Renal cortex interstitium (tissue), 11 donors: ENCODE measurements around the gene FOXL1. TPM values are rescaled to one million over a fixed set of nuclear protein-coding genes. Genes with fewer than 3 reads are reported as not detected.

Source experiments
- DNase-seq, 11 donors: peaks; one replicate each; pipeline ENCODE4 v3.0.0-alpha.2; 2013; ENCODE audit warnings: low read depth in 9 of 11, low spot score in 4 of 11; ENCODE audit errors: extremely low read depth in 1 of 11
- polyA plus RNA-seq, 3 donors: library from polyadenylated mRNA; unstranded; fragments of 120-200 nt; gene quantifications; one replicate each; pipeline ENCODE4 v1.2.1, GENCODE V29; 2013; ENCODE audit not compliant: insufficient read length in 3 of 3

Gene FOXL1
- polyA plus RNA-seq, 3 donors, result 11.3 to 17.8 (median 16.1) TPM

DNA sequence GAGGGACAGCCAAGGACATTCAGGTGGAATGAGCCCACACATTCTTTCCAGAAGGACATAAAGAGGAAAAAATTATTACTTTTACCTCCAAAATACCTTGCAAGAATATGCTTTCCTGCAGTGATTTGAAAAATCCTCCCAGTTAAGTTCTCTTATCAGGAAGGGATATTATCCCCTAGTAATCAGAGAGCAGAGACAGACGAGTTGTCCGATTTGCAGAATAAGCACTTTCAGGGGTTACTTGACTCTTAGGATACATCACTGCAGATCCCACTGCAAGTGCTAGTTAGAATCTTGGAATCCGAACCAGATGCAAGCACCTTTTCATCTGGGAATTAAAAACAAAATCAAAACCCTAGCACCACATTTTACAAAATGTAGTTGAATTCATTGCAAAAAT is 33.6 kb downstream of the FOXL1 start:
- DNase-seq, result no peak

DNA sequence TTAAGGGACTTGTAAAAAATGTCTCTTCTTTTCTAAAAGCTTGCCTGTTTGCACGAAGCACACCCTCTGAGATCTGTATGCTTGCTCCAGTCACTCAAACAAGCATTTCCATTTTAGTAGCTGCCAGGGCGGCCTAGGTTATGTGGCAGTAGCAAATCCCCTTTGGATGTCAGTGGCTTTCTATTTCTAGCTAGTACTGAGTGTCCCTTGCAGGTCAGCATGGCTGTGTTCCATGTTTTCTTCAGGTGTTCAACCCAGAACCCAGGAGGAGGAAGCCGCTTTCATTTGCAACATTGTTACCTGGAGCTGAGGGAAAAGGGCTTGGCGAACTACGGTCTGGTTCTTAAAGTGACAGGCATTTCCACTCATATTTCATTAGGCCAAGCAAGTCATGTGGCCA is 36.4 kb downstream of the FOXL1 start:
- no peak for DNase-seq

DNA sequence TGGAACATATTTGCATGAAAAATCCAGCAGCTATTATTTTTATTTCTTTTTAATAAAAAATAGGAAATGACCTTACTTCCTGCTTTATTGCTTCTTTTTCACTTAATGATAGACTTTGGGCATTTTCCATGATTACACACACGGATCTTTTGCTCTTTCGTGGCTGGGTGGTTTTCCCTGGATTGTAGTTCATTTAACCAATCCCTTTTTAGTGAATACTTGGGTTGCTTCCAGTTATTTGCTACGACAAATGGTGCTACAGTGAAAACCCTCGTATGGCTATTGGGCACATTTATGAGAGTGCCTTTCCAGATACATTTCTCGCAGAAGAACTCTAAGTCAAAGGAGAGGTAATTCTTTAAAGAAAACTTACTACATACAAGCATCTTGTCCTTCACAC is 38.6 kb downstream of the FOXL1 start:
- no peak for DNase-seq

DNA sequence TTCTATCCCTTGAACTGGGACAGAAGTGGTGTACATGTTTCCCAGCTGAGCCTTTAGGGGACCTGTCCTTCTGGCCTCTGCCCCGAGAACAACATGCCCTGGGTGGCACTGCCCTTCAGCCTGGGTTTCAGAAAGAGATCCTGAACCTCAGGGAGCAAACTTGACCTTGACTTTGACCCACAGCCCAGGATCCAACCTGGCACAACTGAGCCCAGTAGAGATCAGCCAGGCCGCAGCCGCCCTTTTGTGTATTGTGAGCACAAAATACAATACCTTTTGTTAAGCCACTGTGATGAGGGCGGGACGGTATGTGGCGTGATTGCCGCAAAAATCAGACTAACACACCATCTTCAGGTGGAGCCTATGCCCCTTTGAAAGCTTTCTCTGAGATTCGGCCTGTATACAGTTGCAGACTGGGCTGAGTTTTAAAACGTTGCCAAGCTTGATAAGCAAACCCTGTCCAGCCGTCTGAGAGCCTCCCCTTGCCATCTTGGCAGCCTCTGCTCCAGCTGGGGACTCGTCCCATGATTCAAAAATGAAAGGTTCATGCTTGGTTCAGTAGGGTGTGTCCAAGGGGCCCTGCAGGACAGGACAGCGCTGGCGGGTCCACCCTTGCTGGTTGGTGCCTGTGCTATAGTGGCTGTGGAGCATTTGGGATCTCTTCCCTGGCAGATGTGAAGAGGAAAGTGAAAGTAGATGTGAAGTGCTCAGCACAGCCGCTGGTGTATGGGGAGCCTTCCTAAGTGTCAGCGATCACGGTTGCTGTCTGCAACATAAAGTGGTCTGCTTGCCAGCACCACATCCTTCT is 40.3 kb downstream of the FOXL1 start:
- DNase-seq, result no peak

DNA sequence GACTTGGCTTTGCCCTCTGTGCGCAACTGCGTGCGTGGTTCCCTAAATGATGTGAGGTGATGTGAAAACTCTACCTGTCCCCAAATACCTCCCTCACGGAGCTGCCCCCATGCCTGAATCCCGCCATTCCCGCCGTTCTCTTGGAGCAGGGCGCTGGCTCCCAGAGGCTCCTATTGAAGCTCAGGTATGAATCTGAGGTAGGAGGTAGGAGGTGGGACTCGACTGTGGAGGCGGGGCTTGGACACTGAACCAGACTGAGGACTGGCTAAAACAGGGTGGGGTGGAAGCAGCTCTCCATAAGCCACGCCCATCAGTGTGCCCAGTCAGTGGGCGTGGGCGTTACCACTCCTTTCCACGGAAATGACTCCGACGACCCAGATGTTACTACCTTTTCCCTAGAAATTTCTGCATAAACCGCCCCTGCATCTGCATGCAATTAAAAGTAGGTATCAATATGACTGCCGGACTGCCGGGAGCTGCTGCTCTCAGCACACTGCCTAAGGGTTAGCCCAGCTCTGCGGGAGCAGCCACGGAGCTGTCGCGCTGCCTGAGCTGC is 41.0 kb downstream of the FOXL1 start:
- no peak for DNase-seq

DNA sequence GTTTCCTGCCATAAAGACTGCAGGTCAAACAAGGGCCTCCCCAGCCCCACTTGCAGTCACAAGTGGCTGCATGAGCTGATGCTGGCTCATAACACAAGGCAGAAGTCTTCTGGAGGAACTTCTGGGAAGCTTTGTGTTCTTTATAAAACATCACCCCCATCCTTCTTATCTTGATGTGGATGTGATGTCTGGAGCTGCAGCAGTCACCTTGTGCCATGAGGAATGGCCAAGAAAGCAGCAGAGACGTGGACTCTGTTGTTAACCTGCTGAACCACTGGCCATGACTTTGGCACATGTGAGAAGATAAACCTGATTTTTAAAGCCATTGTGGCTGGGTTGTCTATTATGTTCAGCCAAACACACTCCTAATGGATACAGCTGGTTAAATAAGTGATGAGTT is 41.8 kb downstream of the FOXL1 start:
- no peak for DNase-seq

DNA sequence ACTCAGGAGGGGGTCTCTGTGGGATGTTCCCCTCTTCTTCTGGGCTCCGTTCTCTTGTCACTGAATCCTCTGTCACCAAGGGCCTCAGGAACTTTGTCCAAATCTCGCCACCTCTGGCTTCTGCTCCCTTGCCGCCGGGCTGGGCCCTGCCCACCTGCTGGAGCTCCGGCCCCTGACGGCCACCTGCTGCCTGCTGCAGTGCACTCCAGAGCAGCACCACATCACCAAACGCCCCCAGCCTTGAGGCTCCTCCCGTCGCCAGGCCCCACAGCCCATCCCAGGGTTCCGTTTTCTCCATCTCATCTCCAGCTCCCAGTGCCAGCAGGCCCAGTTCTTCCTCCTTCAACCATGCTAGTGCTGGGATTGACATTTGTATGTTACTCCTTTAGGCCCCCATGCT is 43.6 kb downstream of the FOXL1 start:
- DNase-seq, result no peak

DNA sequence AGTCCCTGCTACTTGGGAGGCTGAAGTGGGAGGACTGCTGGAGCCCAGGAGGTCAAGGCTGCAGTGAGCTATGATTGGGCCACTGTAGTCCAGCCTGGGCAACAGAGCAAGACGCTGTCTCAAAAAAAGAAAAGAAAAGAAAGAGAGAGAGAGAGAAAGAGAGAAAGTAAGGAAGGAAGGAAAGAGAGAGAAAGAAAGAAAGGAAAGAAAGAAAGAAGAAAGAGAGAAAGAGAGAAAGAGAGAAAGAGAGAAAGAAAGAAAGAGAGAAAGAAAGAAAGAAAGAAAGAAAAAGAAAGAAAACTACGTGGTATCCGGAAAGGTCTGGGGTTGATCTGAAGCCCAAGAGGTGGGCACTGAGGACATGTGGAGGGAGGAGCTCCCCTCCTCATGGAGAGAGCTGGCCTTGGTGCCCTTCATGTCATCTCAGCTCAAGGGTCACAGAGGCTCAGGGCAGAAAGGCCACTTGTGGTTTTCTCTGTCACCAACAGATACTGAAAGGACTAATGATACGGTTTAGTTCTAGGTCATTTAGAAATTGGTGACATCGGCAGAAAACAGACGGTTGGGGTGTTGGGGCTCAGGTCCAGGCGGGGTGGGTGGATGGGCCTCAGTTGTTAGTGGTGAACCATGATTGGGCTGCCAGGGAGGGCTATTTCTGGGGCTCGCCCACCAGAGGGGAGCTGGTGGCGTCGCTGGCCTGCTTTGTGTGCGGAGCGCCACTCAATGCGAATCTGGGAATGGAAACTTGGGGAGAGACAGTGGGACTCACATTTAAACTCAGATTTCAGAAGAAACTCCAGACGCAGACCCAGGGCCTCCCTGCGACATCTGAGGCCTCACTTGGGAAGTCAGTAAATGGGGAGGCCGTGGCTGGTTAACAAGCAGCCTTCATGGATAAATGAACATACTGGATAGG is 44.6 kb downstream of the FOXL1 start:
- DNase-seq, result no peak

DNA sequence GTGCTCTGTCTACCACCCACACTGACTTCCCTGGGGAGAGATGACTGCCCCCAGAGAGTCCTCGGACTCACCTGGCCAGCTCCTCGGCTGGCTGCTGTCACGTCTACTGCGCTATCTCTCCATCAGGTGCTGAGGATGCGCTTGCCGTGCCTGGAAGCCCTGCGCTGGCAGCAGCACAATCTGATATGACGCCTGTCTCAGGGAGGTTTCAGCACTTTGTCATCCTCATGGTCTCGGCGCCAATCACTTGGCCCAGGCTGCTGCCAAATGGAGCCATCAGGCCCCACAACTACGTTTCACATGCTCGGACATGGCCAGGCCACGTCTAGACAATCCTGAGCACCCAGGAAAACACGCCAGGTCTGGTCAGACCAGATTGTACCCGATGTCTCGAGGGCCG is 46.7 kb downstream of the FOXL1 start:
- DNase-seq, result no peak

DNA sequence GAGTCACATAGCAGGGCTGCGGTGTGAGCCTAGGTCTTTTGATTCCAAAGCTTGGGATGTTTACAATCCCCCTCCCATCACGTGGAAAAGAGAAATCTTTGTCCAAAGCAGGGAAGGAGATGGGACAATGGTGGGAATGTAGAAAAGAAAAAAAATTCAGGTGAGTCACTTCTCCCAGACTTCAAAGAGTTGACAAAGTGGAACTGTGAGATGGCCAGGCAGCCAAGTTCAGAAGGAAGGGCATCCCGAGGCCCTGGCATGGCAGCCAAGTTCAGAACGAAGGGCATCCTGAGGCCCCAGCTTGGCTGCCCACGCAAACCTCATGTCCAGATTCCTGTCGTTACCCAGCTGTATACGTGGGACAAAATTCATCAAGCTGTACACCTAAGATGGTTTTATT is 47.5 kb downstream of the FOXL1 start:
- DNase-seq, result no peak

DNA sequence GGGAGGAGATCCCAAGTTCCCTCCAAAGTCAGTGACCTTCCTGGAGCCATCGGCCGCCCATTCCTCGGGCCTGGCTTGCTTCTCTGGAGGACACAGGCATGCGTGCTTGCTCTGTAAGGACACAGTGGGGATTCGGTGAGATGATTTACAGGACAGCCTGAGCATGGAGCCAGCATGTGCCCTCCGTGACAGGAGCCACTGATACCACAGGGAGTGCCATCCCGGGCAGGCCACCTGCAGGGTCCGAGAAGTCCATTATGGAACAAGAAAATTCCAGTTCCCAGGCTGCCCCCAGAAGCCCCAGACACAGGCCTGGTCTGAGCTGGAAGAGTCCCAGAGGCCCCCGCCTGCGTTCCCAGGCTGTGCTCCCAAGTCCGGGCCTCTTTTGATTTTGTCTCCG is 47.9 kb downstream of the FOXL1 start:
- no peak for DNase-seq

DNA sequence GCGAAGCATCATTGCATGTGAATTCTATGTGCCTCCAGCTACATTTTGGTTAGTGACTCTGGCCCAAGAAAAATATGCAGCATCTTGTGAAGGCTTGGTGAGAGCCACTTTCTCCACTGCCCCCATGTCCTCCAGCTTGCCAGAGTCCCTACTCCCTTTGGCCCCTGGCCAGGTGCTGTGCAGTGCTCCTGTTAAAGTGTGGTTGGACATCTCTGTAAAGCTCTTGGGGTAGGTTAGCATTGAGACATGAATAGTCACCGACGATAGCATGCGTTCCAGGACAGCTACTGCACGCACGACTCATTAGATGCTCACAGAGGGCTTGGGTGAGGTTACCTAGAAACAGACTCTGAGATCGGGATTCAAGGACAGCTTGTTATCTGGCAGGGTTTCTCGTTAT is 48.6 kb downstream of the FOXL1 start:
- no peak for DNase-seq

DNA sequence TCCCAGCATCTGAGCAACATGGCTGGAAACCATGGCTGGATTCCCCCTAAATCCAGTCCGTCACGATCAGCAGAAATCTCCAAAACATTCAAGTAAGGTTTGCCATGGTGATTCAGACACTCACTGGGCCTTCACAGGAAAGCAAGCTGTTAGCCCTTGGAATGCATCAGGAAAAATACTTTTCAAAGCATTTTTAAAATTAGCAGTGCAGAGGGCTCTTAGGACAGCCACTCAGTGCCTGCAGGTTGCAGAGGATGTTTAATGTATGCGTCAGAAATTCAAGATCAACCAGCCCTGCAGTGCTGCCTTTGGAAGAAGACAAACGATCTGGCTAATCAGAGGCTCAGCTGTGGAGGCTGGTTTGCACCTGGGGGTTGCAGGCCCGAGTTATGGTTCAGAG is 50.3 kb downstream of the FOXL1 start:
- no peak for DNase-seq

DNA sequence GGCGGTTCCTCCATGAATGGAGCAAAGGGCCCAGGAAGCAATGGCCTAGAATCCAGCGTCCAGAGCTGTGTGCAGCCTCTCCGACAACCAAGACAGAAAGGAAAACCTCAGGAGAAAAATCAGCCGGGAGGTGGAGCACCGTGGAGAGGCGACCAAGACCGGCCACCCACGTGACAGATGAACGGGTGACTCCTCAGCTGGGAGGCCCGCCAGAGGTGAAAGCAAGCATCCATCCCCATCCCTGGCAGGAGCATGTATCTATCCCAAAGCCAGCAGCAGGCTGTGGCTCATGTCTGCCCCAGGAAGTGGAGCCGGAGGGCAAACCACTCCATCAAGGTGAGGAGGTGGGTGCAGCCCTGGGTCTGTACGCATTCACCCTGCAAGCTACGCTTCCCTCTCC is 52.1 kb downstream of the FOXL1 start:
- DNase-seq, result no peak

DNA sequence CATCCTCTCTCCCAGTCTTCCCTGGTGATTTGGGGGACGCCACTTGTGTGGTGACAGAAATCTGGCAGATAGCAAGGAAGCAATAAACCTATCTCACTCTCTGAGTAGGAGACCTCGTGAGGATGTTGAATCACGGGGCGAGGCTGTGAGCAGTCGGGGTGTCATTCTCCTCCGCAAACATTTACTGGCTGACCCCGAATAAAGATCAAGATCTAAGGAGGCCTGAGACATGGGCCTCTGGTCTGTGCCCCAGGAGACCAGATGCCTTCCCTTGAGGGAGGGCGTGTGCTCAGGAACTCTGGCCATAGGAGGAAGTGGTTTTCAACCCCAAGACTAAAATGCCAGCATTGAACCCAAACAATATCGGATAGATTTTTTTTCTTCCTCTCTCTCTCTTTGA is 53.1 kb downstream of the FOXL1 start:
- DNase-seq, result no peak

Other genes starting within 250 kb of the FOXL1 start
- under 1 TPM in 2 of 3 donors, not detected in 1; 0.03 to 0.06 TPM for gene FOXF1, start 68.0 kb upstream of the FOXL1 start, polyA plus RNA-seq
- gene MTHFSD, start 23.3 kb upstream of the FOXL1 start, polyA plus RNA-seq, result 10 to 100 TPM; 26.2 to 31.9 (median 27.3) TPM
- 10 to 100 TPM; 43.2 to 56.6 (median 46.3) TPM for gene FOXC2, start 11.7 kb upstream of the FOXL1 start, polyA plus RNA-seq